ENCODE results near the gene MPHOSPH9.
A peak's percentile ranks its signal among the peaks of the same experiment; 100 is the strongest.
"Not testable (repeated sequence)": the region's sequence is repeated elsewhere in the genome, so short reads cannot be mapped to it uniquely, and the experiment has no call there.

Gene MPHOSPH9

GRCh38 chr12:123225443-123225842 lies 7.5 kb downstream of the MPHOSPH9 start:
- DNase-seq: no peak

- DNase-seq: no peak
These were observed 9.7 kb downstream of the MPHOSPH9 start for GRCh38 chr12:123223241-123223668.

DNA sequence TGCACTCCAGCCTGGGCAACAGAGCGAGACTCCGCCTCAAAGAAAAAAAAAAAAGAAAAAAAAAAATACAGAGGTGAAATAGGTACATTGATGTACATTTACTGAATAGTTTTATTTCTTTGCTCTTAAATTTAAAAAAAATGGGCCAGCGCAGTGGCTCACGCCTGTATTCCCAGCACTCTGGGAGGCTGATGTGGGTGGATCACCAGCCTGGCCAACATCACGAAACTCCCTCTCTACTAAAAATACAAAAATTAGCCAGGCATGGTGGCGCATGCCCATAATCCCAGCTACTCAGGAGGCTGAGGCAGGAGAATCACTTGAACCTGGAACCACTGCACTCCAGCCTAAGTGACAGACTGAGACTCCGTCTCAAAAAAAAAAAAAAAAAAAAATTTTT lies 25.1 kb downstream of the MPHOSPH9 start:
- not testable (repeated sequence) for DNase-seq

DNA sequence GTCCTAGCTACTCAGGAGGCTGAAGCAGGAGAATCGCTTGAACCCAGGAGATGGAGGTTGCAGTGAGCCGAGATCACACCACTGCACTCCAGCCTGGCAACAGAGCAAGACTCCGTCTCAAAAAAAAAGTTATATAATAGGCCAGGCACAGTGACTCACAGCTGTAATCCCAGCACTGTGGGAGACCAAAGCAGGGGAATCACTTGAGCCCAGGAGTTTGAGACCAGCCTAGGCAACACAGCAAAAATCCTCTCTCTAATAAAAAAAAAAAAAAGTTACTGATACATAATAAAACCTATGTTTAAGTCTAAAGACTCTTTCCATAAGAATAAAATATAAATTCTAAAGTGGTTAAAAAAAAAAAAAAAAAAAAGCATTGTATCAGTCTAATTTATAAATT lies 26.1 kb downstream of the MPHOSPH9 start:
- not testable (repeated sequence) for DNase-seq

DNA sequence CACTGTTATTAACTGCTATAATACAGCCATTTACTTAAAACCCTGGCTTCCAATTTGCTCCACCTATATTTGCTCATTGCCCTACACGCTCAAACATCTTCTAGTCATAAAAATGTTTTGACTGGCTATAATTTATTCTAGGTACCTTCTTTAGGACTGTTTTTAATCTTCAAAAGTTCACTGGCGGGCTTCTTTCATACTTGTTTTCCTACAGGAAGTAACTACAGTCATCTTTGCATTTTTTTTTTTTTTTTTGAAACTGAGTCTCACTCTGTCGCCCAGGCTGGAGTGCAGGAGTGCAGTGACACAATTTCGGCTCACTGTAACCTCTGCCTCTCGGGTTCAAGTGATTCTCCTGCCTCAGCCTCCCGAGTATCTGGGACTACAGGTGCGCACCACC lies 32.5 kb downstream of the MPHOSPH9 start:
- DNase-seq: no peak

DNA sequence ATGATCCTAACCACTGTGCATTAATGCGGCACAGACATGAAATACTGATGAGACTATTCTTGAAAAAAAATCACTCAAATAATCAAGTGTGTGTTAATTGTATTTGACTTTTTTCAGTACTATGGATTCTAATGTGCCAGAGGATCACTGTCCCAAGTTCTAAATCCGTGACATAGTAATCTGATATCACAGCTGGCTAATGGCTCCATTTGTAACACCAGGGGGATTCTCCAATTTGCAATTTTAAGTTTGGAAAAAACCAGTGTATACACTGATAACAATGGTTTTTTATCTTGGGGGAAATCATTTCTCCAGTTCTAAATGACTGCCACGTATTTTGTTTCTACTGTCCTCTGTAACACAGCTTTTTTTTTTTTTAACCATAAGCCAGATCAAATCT lies 33.0 kb downstream of the MPHOSPH9 start:
- DNase-seq: no peak

DNA sequence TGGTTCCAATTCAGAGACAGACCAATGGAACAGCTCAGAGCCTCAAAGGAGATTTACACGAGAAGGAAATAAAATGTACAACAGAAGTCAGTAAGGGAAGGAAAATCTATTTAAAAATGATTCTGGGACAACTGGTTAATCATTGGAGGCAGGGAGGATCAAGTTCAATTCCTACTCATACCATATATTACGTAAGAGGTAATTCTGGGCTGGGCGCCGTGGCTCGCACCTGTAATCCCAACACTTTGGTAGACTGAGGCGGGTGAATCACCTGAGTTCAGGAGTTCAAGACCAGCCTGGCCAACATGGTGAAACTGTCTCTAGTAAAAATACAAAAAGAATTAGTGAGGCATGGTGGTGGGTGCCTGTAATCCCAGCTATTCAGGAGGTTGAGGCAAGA lies 45.3 kb downstream of the MPHOSPH9 start:
- DNase-seq: no peak

- DNase-seq: no peak
These were observed 52.8 kb downstream of the MPHOSPH9 start for GRCh38 chr12:123180171-123180570.

DNA sequence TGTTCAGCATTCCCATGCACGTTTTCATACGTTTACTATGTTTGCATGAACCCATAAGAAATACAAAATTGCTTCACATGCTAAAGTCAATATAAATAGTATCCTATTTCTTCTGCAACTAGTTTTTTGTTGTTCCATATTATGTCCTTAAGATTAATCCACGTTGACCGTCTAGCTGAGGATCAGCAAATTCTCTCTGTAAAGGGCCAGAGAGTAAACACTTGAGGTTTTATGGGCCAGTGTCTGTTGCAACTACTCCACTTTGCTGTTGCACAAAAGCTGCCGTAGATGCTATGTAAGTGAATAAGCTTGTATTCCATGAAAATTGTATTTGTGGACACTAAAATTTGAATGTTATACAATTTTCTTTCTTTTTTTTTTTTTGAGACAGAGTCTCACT lies 61.0 kb downstream of the MPHOSPH9 start:
- no peak for DNase-seq

- DNase-seq: no peak
These were observed 65.6 kb downstream of the MPHOSPH9 start for GRCh38 chr12:123167329-123167728.

GRCh38 chr12:123165537-123165936 lies 67.4 kb downstream of the MPHOSPH9 start:
- no peak for DNase-seq

DNA sequence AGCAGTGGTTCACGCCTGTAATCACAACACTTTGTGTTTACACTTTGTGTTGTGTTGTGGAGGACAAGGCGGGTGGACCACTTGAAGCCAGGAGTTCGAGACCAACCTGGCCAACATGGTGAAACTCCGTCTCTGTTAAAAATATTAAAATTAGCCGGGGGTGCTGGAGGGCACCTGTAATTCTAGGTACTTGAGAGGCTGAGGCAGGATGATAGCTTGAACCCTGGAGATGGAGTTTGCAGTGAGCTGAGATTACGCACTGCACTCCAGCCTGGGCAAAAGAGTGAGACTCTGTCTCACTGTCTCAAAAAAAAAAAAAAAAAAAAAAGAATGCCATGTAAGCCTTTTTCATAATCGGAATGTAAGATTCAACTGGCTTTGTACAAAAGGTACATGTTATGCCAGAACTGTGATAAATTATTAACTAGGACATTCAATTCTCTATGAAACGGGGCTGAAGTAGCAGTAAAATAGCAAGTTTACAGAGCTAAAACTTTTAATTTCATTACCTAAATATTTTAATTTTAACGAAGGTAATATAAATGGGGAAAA lies 68.2 kb downstream of the MPHOSPH9 start:
- DNase-seq: no peak

DNA sequence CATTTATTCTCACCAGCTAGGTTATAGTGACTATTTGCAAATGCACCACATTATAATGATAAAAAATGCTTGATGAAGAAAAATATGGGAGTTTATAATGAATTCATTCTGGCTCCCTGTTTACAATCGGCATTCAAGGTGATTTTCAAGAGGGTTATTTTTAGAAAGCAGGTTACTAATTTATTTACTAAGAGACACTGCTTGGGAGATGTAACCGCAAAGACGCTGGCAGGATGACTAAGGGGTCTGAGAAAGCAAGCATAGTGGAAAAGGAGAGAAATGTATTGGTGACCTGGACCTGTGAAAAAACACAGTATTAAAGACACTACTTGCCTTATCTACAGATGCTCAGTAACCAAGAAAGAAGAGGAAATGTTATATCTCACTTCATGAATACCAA lies 68.7 kb downstream of the MPHOSPH9 start:
- no peak for DNase-seq

GRCh38 chr12:123163227-123163626 lies 69.7 kb downstream of the MPHOSPH9 start:
- no peak for DNase-seq

DNA sequence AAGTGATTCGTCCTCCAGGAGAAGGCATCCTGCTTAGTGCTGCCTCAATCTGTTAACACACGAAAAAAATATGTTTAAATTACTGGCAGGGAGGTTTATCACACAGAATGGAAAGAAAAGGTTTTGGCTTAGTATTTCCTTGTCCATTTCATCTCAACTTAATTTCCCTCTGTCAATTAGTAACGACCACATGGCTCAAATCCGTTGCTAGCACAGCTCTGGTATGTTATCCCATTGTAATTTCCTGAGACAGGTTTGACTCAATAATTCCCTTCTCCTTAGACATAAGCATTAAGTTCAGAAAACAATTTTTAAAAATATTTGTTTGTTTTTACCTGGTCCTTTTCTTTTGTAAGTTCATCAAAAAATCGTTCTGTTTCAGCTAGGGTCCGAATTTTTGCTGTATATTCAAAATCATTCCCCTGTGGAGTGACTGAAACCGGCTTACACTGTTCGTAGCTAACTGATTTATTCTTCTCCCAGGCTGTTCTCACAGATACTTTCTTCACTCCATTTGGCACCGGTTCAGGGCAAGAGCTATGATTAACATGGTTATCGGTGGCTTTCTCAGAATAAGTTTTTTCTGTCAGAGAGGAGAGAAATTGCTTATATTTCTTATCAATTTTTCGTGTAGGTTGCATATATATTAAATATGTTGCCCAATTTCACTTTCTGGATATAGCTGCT lies 72.0 kb downstream of the MPHOSPH9 start:
- no peak for DNase-seq

DNA sequence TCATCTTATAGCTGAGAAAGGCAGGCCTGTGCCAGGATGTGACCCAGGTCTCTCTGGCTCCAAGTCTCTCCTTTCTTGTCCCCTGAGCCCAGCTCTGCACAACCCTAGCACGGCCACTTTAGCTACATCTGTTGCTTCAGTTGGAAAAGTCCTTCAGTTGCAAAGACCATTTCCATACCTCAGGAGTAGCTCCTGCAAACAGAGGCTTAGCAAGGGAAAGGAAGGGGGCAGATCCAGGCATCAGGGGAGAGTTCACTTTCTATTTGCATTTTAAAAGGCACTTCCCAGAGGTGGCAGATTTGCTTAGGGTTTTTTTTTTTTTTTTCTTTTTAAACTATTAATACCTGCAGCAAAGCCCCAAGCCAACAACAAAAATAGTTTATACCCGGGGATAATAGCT lies 79.0 kb downstream of the MPHOSPH9 start:
- no peak for DNase-seq

DNA sequence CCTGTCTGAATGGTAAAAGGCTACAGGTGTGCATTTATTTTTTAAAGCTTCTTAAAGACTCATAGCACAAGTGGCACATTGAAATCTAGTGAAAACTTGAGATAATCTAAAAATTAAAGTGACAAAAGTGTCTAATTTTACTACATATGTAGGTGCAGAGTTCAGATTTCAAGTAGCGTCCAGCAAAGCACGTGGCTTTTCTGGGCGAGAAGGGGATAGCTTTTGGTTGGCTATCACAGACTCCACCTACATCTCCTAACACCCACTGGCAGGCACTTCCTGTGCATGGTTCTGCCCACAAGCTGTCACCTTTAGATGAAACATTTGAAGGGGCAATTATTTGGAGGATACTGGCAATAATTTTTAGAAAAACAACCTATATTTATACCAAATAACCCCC lies 80.1 kb downstream of the MPHOSPH9 start:
- no peak for DNase-seq

- DNase-seq: peak; percentile 6
These were observed 81.2 kb downstream of the MPHOSPH9 start for GRCh38 chr12:123151457-123152454.

GRCh38 chr12:123150744-123151456 lies 82.0 kb downstream of the MPHOSPH9 start, which contains the start of gene PITPNM2:
TSS of gene PITPNM2 (minus strand) at chr12:123151090. CDS start at chr12:123034590, 116,500 bp downstream.
- peak; percentile 67 for DNase-seq

GRCh38 chr12:123150275-123150743 lies 82.6 kb downstream of the MPHOSPH9 start:
- no peak for DNase-seq

DNA sequence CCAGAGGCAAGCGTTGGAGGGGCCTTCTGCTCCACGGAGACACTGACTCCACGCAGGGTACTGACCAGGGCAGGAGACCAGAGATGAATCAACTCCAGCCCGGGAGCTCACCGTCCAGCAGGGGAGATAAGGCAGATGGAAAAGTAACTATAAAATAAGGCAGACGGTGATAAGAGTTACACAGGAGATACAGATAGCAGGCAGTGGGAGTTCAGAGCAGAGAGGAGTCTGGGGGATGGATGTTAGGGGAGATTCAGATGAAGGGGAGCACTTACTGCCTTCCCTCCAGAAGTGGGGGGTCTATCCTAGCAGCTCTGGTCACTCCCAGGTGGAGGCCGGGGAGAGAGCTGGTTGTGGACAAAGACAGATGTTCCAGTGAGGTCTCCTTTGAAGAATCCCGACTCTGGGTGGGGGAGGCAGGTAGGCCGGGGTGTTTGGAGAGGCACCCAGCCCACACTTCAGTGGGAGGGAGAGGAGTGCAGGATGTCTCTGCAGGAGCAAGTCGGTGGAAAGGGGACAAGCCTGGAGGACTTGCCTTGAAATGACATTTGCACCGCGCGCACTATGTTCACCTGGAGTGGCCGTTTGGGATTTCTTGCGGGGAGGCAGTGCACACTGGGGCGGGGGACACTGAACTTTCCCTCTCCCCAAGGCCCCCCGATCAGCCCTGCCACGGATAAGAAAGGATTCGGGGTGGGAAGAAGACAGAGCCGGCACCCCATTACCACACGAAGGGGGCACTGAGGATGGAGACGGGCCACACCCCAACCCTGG lies 83.3 kb downstream of the MPHOSPH9 start:
- no peak for DNase-seq

DNA sequence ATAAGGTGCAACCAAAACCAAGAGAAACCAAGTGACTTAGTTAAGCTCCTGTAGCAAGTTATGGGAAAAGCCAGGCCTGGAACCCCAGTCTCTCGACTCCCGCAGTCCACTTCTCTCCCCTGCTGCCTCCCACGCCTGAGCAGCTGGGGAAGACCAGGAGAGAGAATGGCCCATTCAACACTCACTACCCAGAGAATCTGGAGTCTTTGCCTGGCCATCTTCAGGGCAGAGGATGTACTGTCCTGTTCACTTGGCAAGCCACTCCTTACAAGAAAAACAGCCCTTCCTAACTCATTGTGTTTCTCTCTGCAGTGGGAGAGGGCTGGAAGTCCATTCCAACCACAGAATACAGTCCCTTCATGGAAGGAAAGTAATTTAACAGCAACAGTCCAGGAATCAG lies 83.9 kb downstream of the MPHOSPH9 start:
- no peak for DNase-seq
